NT2/D1 (cell line): Measurements from ENCODE around the gene LHCGR.

ENCODE experiments used
- SUZ12 ChIP-seq: IDR thresholded peaks from 2 replicates; pipeline ENCODE4 v1.6.1; 2011; ENCODE audit not compliant: insufficient read length, insufficient read depth; ENCODE audit errors: extremely low read depth
- YY1 ChIP-seq: IDR thresholded peaks from 2 replicates; pipeline ENCODE4 v1.6.1; 2011; ENCODE audit not compliant: insufficient read length, insufficient read depth

DNA sequence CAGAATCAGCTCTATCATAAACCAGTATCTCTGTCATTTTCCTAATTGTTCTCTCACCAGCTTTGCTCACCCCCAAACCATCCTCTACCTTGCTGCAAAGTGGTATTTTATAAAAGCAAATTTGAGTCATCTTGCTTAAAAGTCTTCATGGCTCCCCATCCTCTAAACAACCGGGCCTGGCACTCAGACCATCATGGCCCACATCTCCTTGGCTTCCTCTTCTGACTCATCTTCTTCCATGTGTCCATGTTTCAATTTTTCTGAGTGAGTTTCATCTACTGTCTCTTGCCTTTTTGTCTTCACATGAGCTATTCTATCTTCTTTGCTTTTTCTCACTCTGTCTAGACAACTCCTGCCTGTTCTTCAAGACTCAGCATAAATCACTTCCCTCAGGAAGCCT is 58.6 kb downstream of the LHCGR start:
- TF ChIP-seq YY1 = no peak
- TF ChIP-seq SUZ12 = no peak
